Activated gamma-delta T cell treated with anti-CD3 and anti-CD28 coated beads, Interleukin-2, amount 50 U/mL, for 16 hours (primary cell): Measurements from ENCODE around the gene HADH.
A peak's percentile ranks its signal among the peaks of the same experiment; 100 is the strongest.
"Not testable (repeated sequence)": the region's sequence is repeated elsewhere in the genome, so short reads cannot be mapped to it uniquely, and the experiment has no call there.

Experiments used
- DNase-seq: peaks from one replicate; pipeline ENCODE4 v3.0.0-alpha.2; 2020; ENCODE audit warnings: low read depth

The HADH gene

DNA sequence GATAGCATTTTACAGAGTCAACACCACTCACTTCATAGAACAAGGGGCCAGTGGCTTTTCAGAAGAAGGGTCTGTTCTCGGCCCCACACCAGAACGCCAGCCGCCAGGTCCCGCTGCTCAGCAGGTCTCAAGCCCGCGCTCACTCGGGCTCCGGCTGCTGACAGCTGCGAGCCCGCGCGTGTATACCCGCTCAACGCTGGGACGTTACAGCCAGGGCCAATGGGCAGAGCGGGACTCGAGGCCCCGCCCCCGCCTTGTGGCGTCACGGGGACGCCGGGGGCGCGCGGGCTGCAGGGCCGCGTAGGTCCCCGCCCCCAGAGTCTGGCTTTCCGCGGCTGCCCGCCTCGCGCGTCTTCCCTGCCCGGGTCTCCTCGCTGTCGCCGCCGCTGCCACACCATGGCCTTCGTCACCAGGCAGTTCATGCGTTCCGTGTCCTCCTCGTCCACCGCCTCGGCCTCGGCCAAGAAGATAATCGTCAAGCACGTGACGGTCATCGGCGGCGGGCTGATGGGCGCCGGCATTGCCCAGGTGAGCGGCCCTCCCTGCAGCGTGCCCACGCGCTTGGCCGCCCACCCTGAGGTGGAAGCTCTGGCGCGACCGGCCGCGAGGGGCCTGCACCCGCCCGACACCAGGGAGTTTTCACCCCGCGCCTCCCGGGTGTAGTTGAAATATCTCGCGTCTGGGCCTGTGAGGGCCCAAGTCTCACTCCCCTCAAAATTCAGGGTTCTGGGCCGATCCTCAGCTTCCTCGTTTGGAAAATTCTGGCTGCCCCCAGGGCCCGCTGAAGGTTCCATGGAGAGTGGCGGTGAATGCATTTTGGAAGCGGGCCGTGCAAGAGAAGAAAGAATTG, at the start of gene HADH:
HADH (plus strand) TSS at position 353 of the 850 bp plus-strand sequence; CDS start at position 397, 44 bp downstream.
- DNase-seq: peak; percentile 89

DNA sequence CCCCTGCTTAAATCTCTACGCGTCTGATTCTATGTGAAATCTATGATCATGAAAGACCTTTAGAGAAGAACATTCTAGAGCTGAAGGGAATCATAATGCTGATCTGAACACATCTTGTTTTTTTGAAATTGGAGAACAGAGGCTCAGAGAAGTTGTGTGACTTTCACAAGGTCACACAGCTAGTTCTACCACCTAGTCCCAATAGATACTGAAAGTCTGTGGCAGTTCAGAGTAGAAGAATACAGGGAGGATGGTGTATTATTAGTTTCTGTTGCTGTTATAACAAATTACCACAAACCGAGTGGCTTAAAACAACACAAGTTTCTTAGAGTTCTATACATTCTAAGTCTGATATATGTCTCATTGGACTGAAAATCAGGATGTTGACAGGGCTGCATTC, 43.9 kb upstream of the HADH start:
- no peak for DNase-seq

GRCh38 chr4:107950746-107951540, 38.7 kb upstream of the HADH start:
- DNase-seq: no peak

DNA sequence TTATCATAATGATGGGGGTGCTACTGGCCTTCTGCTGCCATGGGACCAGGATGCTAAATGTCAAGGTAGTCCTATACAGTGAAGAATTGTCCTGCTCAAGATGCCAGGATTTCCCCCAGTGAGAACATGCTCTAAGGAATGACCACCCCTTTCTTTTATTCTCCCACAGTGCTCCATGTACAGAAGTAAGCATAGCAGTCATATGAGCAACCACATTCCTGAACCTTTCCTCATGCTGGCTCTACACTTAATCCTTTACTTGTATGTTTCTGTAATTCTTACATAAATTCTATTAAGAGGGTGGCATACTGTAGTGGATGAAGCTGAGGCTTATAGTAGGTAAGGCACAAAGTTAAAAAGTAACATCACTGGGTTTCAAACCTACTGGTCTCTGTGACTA, 38.1 kb upstream of the HADH start:
- DNase-seq: no peak

DNA sequence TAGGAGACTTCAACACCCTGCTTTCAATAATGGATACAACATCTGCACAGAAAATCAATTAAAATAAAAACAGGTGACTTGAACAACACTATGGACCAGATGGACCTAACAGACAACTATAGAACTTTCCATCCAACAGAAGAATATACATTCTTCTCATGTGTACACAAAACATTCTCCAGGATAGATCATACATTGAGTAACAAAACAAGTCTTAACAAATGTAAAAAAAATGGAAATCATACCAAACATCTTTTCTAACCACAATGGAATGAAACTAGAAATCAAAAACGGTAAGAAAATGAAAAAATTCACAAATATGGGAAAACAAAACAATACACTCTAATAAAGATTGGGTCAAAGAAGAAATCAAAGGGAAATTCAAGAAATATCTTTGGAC, 33.7 kb upstream of the HADH start:
- DNase-seq: no peak

DNA sequence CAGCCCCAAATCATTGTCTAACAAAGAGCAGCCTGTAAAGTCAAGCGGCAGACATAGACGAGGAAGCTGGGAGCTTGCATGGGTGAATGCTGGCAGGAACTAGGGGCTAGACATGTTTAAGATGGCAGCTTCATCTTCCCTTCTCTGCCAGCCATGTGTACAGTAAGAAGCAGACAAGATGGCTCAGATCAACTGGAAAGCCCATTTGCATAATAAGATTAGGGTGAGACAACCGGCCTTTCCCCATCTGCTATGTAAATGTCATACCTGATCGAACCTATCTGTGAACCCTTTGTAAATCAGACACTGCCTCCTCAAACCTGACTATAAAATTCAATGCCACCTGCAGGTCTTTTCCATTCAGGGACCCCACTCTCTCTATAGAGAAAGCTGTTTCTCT, 22.8 kb upstream of the HADH start:
- no peak for DNase-seq

GRCh38 chr4:107967519-107967918, 22.2 kb upstream of the HADH start:
- not testable (repeated sequence) for DNase-seq

- DNase-seq: not testable (repeated sequence)
Measured at GRCh38 chr4:107967921-107968320, 21.8 kb upstream of the HADH start.

DNA sequence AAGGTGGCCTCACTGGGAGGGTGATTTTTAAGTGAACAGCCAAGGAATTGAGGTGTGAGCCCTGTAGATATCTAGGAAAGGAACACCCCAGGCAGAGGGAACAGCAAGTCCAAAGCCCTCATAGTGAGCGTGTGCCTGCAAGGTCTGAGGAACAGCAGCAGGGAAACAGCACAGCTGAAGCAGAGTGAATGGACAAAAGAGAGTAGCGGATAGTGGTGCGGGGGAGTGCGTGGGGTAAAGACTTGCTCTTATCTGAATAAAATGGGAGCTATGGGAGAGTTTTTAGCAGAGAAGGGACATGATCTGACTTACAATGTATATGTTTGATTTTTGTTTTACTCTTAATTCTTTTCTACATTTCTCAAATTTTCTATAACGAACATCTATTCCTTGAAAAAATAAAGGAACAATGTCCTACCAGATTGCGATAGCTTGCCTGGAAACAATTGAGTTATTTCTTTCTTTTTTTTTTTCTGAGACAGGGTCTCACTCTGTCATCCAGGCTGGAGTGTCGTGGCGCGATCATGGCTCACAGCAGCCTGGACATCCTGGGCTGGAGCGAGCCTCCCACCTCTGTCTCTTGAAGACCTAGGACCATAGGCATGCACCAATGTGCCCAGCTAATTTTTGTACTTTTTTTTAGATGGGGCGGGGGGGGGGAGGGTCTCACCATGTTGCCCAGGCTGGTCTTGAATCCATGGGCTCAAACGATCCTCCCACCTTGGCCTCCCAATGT, 19.5 kb upstream of the HADH start:
- no peak for DNase-seq

DNA sequence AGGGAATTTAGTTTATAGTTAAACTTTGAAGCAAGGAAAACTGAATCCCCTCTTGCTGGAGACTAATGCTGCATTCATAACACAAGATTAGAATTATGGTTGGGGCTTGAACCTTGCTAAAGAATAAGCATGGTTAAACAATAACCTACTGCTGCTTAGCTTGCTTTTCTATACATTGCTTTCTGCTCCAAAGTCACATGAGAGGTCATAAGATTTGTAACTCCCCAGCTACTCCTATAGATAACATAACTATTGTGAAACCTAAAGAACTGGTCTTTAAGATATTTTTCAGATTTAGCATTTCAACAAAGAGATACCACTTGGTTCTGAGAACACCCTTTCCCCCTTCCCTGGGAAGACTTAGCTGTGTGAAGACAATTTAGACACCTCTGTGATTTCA, 17.1 kb upstream of the HADH start:
- DNase-seq: no peak

DNA sequence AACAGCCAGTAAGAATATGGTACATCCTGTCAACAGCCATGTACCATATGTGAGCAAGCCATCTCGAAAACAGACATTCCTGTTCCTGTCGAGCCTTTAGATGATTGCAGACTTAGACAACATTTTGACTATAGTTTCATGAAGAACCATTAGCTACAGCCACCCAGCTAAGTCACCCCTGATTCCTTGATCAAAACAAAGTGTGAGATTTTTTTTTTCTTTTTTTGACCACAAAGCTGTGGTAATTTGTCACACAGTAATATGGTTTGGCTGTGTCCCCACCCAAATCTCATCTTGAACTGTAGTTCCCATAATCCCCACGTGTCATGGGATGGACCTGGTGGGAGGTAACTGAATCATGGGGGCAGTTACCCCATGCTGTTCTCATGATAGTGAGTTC, 15.2 kb upstream of the HADH start:
- no peak for DNase-seq

- DNase-seq: no peak
Measured at GRCh38 chr4:107977482-107977881, 12.2 kb upstream of the HADH start.

DNA sequence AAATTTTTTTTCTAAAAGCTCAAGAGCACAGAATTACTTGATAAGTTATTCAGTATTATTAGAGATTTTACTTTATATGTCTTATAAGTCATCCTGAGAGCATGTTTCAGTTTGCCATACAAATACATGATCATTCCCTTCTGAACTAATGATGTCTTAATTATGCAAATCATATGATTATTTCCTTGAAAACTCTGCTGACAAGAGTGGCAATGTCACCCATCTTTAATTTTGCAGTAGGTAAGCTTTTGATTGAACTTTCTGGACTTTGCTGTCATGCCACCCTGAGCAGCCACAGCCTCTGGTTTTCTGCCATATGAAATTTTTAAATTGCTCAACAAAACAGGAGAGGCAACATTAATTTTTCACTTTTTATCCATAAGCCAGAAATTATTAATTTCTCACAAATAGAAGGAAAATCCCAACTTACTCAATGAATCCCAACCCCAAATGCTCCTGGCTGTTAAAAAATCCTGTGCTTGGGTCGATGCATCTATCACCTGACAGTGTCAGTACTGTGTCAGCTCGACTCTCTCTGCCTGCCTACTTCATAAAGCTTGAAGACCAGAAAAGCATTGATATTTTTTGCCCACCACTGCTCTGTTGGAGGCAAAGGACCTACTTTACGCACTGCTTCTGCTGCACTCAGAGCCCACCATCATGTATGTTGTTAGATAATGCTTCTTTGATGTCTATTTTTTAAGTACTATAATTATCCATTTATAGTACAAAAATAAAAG, 11.6 kb upstream of the HADH start:
- DNase-seq: no peak

- no peak for DNase-seq
Measured at GRCh38 chr4:107978716-107979451, 10.8 kb upstream of the HADH start.

DNA sequence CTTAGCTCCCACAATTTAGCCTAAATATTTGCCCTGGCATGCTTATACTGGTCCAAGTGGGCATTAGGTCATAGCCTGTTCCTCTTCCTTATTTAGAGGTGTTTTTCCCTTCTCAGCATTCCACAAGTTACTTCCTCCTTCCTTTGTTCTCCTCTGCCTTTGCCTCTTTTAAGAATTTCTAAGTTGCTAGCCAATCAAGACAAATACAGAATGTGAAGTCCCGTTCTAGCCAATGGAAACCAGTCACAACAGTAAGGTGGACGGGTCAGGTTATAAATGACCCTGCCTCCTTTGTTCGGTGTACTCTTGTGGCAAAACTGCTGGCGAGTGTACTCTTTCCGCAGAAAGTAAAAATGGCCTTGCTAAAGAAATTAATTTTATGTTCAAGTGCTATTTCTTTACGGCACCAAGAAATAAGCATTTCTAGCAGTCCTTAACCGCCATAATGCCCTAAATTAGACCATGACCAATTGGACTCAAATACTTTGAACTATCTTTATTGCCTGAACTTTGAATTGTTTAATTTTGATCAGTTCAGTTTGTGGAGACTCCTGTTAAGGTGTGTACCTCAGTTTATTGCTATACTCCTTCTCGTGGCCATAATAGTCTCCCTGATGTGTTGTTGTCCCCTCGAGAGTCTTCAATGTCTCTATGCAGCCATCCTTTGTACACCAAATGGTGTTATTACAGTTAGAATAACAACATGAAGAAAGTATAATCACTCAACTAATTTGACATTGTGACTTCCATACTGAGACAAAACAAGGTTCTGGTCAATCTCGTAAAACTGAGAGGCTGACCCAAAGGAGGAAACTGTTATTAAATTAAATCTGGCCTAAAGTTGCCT, 1.6 kb upstream of the HADH start:
- DNase-seq: no peak

GRCh38 chr4:107988763-107989035, 990 bp upstream of the HADH start:
- DNase-seq: no peak

- DNase-seq: no peak
Measured at GRCh38 chr4:107989162-107989536, 540 bp upstream of the HADH start.

DNA sequence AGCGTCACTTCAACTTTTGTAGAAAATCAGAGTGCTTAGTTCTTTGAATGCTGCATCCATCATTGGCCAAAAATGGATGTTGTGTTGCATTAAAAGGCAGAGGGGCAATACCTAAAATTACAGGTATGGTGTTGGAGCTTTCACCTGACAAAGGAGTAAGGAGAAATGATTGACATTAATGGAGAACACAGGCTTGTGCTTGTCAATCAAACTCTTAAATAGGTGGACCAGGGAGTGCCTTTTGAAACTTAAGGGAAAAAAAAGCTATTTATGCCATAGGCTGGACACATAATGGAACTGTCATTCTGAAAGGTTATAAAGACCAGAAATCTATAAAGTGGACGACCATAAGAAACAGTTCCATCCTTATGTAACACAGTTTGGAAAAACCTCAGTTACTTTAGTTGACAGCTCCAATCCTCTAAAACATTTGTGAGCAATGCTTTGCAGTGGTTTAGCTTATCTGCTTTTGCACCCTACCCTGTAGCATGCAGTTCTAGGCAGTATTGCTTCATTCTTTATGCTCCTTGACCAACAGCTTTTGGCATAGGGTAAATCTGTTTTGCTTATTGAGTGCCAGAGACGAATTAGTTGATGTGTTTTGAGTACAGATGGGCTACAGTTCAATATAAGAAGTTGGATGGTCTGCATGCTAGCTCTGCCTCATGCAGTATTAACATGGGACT, 2.4 kb downstream of the HADH start:
- DNase-seq: no peak

- no peak for DNase-seq
Measured at GRCh38 chr4:107993969-107994368, 4.3 kb downstream of the HADH start.

DNA sequence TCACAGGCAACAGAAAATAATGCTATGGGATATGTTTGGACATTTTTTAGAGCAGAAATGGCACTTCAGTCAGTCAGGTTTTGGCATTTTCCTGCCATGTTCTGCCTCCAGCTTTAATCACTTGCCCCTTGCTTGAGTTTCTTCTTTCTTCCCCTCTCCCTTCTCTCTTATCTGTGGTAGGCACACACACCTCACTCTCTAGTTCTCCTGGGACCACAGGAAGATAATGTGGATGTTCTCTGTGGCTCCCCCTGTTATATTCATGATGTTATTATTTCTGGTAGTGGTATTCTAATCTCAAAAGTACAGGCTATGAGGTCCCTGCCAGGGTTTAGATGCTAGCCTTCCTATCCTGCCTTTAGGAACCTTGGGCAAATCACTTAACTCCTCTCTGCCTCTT, 5.2 kb downstream of the HADH start:
- no peak for DNase-seq
